ENCODE results near the gene PGPEP1.

Gene PGPEP1

GRCh38 chr19:18419195-18419698 lies 78.8 kb downstream of the PGPEP1 start, which contains the start of gene SSBP4:
TSS of gene SSBP4 (plus strand) at chr19:18419398. CDS start at chr19:18419649, 251 bp downstream.
- TF ChIP-seq EZH2phosphoT487 (IDR thresholded peaks at IDR 0.05; ENCODE audit: low read depth) (no peak), CTCF (IDR thresholded peaks at IDR 0.05; ENCODE audit: low read depth, low read length) (no peak)
- H3K27me3 ChIP-seq (ENCODE audit: low read depth, low read length): peaks cover 19% of the 10 kb centered on the region
- no peaks in the 10 kb centered on the region for H3K9me3 ChIP-seq (ENCODE audit: insufficient read depth, low read length)
- H3K36me3 ChIP-seq (replicated peaks; ENCODE audit: low read depth, low read length): no peaks in the 10 kb centered on the region
- peak within 1 kb of the TSS; percentile 51; the same call in 1 of the 2 replicates for H2AFZ ChIP-seq (ENCODE audit: low read depth, low read length)
- no peak within 1 kb of the TSS for H3K27ac ChIP-seq (ENCODE audit: low read length)
- H3K9ac ChIP-seq (ENCODE audit: low read length): peak within 1 kb of the TSS; percentile 68
- H3K4me1 ChIP-seq (ENCODE audit: low read length): peaks cover 30% of the 10 kb centered on the region
- H4K20me1 ChIP-seq (ENCODE audit: insufficient read depth, low read length): peaks cover 34% of the 10 kb centered on the region
- H3K4me2 ChIP-seq (ENCODE audit: low read length): peak within 1 kb of the TSS; percentile 94
- peaks cover 46% of the 10 kb centered on the region for H3K79me2 ChIP-seq (ENCODE audit: low read length)
- H3K4me3 ChIP-seq (ENCODE audit: low read length): peak within 1 kb of the TSS; percentile 80
